Measurements from ENCODE around the gene TGFBR3.

TGFBR3 gene

DNA sequence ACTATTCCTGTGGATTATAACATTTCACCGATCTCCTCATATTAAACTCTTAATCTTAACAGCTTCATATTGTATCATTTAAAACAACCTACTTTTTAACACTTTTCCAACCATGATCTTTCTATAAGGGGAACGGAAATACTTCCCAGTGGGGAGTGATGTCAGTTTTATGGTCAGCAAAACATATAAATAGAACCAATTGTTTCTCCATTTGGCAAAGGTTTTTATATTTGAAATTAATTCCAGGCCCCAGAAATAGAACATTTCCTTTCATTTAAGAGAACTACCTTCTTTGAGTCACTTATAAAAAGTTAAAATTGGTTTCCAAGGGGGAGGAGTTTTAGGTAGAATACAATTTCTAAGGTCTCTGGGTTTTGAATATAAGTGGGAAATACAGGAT lies 189.6 kb downstream of the TGFBR3 start:
- TF ChIP-seq, protein P1, sequence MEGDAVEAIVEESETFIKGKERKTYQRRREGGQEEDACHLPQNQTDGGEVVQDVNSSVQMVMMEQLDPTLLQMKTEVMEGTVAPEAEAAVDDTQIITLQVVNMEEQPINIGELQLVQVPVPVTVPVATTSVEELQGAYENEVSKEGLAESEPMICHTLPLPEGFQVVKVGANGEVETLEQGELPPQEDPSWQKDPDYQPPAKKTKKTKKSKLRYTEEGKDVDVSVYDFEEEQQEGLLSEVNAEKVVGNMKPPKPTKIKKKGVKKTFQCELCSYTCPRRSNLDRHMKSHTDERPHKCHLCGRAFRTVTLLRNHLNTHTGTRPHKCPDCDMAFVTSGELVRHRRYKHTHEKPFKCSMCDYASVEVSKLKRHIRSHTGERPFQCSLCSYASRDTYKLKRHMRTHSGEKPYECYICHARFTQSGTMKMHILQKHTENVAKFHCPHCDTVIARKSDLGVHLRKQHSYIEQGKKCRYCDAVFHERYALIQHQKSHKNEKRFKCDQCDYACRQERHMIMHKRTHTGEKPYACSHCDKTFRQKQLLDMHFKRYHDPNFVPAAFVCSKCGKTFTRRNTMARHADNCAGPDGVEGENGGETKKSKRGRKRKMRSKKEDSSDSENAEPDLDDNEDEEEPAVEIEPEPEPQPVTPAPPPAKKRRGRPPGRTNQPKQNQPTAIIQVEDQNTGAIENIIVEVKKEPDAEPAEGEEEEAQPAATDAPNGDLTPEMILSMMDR (IDR thresholded peaks at IDR 0.05; ENCODE audit: low read depth, low read length) = no peak
- no peak overlapping the region for H3K4me3 ChIP-seq (replicated peaks in 1 of 2; ENCODE audit: low read depth in 2 of 2, low read length in 2 of 2)
- peak; percentile 12 to 34 for DNase-seq (ENCODE audit: low read depth in 2 of 2)

DNA sequence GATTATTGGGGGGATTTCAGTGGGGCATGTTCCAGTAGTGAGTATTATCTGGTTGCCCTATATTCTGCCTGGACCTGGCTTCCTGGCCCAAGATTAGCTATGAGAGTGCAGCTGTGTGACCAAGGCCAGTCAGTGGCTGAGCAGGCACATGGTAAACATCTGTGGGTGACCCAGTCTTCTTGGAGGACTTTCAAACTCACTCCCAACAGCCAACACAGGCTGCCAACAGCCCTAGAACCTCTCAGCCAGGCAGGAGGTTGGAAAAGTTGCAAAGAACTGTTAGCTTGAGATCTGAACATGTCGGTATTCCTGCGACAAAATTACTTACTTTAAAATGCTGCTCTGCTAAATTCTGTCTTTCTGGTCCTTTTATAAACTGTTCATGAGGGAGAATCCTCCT lies 192.4 kb downstream of the TGFBR3 start:
- DNase-seq (ENCODE audit: low read depth in 2 of 2) = peak; percentile 44 to 75
- TF ChIP-seq, protein P1 (IDR thresholded peaks at IDR 0.05; ENCODE audit: low read depth, low read length) = no peak
- no peak overlapping the region for H3K4me3 ChIP-seq (replicated peaks in 1 of 2; ENCODE audit: low read depth in 2 of 2, low read length in 2 of 2)

DNA sequence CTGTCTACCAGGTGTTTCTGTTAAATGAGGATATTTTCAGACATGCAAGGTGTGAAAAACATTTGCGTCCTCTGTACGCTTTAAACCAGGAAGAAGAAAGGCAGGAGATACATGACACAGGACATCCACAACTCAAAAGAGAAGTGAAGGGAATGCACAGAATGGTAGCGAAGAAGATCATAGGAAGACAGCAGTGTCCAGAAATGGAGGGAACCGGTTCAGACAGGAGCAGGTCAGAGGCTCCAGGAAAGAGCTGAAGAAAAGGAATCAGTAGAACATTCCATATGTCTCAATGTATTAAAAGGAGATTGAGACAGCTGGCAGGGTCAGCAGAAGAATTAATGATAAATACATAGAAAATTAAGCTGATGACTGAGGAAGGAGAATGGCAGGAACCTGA lies 194.4 kb downstream of the TGFBR3 start:
- H3K4me3 ChIP-seq (replicated peaks in 1 of 2; ENCODE audit: low read depth in 2 of 2, low read length in 2 of 2) = no peak overlapping the region
- TF ChIP-seq, protein P1 (IDR thresholded peaks at IDR 0.05; ENCODE audit: low read depth, low read length) = no peak

DNA sequence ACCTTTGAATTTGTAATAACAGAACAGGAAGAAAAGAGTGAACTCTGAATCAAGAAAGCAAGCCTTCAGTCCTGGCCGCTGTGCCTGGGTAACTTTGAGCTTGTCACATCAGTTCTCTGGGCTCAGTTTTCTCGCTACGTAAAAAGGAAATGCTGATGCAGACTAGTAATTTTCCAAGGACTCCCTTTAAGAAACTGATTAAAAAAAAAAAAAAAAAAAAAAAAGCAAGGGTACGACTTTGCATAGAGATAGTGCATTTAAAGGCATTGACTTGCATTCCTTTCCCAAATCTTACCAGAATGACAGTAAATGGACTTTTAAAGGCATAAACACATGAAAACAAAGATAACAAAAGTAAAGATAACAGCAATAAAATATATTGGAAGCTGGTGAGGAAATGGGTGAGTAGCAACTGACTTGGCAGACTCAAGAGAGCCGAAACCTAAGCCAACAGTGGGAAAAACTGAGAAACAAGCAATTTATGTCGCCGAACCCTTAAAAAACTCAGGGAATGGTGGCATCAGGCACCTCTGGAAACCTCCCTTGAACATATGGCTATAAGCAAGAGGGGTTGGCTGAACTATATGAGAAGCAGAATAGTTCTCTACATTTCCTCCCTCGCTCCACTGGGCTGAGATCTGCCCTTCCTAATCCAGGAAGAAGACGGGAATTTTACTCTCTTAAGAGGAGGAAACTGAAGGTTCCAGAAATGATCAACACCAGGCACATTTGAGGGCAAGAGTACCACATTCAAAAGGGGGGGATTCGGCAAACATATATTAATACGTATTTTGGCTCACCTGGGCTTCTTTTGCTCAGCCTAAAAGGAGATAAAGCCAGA lies 196.1 kb downstream of the TGFBR3 start:
- H3K4me3 ChIP-seq (replicated peaks in 1 of 2; ENCODE audit: low read depth in 2 of 2, low read length in 2 of 2) = no peak overlapping the region
- DNase-seq (ENCODE audit: low read depth in 2 of 2) = peak; percentile 37 to 88
- TF ChIP-seq, protein P1 (IDR thresholded peaks at IDR 0.05; ENCODE audit: low read depth, low read length) = no peak

More for the DNA sequence above, 194.4 kb downstream of the TGFBR3 start:
- DNase-seq (ENCODE audit: low read depth in 2 of 2) = no peak

DNA sequence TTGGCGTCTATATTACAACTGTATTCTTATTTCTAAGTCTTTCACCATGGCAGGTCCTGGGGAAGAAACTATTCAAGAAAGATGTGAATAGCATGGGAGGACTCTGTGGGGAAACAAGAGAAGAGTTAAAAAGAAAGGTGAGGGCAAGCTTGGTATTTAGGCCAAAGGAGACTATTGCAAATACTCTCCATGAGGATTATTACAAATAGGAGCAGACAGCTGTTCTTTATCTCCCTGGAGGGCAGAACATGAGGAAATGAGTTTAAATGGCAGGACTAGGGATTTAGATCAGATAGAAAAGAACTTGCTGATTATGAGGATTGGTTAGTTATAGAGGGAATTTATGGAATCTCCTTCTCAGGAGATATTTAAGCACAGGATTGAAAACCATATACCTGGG lies 198.5 kb downstream of the TGFBR3 start:
- DNase-seq (ENCODE audit: low read depth in 2 of 2) = peak in 1 of 2 donors; percentile 9
- H3K4me3 ChIP-seq (replicated peaks in 1 of 2; ENCODE audit: low read depth in 2 of 2, low read length in 2 of 2) = no peak overlapping the region
- TF ChIP-seq, protein P1 (IDR thresholded peaks at IDR 0.05; ENCODE audit: low read depth, low read length) = no peak

DNA sequence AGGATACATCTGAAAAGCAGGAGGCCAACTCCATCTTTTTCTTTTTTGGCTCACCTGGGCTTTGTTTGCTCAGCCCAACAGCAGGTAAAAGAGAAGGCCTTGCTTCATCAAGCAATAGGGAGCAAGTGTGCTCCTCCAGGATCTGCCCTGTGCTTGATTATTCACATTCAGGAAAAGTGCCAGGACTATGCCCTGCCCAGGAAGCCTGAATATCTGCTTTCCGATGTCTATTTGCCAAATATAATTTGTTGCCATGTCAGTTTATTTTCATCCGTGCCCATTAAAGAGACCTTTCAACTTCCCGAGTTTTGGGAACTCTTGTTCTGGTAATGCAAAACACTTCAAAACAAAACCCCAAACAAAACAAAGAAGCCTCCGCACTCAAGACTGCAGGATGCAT lies 200.0 kb downstream of the TGFBR3 start:
- TF ChIP-seq, protein P1 (IDR thresholded peaks at IDR 0.05; ENCODE audit: low read depth, low read length) = no peak
- DNase-seq (ENCODE audit: low read depth in 2 of 2) = peak in 1 of 2 donors; percentile 44
- no peak overlapping the region for H3K4me3 ChIP-seq (replicated peaks in 1 of 2; ENCODE audit: low read depth in 2 of 2, low read length in 2 of 2)

All from cardiac fibroblast (primary cell).